Epithelial cell of prostate (primary cell): Measurements from ENCODE around the gene UBXN4.
A peak's percentile ranks its signal among the peaks of the same experiment; 100 is the strongest.
"Not testable (repeated sequence)": the region's sequence is repeated elsewhere in the genome, so short reads cannot be mapped to it uniquely, and the experiment has no call there.

ENCODE experiments used
- DNase-seq: peaks from one replicate; pipeline ENCODE4 v3.0.0-alpha.2; 2011; ENCODE audit warnings: low read depth, low spot score
- H3K27ac ChIP-seq: fragments of 450-650 bp; 2 replicates; pipeline ENCODE4 v1.5.1; 2017; ENCODE audit warnings: mild to moderate bottlenecking

UBXN4 gene, protein sequence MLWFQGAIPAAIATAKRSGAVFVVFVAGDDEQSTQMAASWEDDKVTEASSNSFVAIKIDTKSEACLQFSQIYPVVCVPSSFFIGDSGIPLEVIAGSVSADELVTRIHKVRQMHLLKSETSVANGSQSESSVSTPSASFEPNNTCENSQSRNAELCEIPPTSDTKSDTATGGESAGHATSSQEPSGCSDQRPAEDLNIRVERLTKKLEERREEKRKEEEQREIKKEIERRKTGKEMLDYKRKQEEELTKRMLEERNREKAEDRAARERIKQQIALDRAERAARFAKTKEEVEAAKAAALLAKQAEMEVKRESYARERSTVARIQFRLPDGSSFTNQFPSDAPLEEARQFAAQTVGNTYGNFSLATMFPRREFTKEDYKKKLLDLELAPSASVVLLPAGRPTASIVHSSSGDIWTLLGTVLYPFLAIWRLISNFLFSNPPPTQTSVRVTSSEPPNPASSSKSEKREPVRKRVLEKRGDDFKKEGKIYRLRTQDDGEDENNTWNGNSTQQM

DNA sequence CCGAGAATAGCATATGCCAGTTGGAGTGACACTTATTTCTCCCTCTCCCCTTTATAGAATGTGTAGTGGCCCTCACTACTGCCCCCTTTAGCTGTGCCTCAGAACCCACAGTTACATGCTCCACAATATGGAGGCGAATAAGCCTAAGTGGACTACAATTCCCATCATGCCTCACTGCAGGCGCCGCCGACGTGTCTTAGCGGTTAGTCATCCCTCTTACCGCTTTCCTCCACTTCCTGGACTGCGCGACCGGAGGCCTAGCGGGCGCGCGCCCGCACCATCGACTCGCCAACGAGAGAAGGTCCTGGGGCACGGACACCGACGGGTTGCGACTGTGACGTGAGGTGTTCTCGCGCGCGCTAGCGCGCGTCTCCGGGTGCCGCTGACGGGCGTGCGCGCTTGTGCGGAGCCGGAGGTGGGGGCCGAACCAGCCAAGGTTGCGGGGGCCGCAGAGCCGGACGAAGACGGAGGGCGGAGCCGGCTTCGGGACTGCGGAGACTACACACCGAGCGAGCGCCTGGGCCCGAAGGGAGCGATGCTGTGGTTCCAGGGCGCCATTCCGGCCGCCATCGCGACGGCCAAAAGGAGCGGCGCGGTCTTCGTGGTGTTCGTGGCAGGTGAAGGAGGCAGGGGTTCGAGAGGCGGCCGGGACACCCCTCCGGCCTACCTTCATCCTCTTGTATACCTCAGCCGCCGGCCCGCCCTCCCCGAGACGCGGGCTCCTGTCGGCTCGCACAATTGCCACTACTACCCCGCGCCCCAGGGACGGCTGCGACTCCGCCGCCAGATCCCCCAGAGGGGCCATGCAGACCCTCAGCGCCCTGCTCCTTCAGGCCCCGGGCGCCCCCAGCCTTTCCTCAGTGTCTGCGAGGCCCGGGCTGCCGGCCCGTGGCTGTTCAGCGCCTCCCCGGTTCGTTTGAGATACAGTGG lies at the start of gene UBXN4:
Gene UBXN4 (plus strand): TSS at position 461 of the 930 bp plus-strand sequence. CDS start 75 bp downstream, at position 536.
- peak within 1 kb of the TSS; percentile 93 for H3K27ac ChIP-seq
- DNase-seq, result peak; percentile 96

DNA sequence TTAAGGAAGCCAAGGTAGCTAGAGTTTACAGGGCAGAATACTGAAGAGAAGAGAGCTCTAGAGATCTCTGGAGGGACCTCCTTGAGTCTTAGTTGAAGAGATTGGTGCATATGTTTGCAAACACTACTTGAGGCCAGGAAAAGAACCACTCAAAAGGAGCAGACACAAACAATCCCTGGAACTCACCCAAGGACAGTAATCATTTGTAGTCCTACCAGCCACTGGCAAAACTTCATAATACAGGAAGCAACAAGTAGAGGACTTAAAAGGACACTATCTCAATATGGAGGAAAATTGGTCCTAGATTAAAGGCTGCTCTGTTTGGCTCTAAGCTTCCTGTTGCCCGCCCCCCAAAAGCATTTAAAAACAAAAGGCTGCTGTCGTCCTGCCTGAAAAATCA lies 46.9 kb upstream of the UBXN4 start:
- no peak overlapping the region for H3K27ac ChIP-seq
- no peak for DNase-seq

DNA sequence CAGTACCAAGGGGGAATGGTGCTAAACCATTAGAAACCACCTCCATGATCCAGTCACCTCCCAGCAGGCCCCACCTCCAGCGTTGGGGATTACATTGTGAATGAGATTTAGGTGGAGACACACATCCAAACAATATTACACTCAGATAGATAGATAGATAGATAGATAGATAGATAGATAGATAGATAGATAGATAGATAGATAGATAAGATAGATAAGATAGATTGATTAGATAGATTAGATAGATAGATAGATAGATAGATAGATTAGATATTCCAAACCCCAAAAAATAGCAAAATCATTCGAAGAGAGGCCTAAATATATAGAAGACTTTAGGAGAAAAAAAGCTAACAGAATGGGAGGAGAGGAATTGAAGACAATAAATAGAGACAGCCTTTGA lies 42.8 kb upstream of the UBXN4 start:
- no peak for DNase-seq
- H3K27ac ChIP-seq, result no peak overlapping the region

DNA sequence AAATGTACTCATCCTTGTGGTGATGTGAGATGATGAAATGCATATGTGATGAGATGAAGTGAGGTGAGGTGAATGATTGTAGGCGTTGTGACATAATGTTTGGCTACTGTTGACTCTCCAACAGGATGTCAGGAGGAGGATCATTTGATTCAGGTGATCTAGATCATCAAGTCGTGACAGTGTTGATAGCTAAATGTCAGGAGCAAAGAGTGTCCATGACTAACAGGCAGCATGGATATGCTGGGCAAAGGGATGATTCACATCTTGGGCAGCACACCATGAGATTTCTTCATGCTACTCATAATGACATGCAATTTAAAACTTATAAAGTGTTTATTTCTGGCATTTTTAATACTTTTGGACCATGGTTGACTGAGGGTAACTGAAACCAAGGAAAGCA lies 40.2 kb upstream of the UBXN4 start:
- DNase-seq, result peak; percentile 75
- H3K27ac ChIP-seq, result peak overlapping the region; percentile 40

DNA sequence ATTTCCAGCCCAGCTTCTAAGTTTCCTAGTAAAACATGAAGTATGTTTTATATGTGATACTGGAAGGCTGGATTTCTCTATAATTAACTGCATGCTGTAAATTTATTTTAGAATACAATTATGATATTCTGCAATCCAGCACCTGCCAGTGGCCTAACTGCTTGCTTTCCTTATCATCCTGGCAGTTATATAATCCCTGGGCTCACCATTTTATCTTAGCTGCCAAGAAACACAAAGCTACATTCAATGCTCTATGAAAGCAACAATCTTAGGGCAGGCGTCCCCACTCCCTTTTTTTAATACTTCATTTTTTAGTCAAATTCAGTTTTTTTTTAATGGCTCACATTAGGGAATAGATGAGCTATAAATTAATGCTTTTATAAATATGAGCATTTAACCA lies 38.4 kb upstream of the UBXN4 start:
- no peak for DNase-seq
- H3K27ac ChIP-seq, result no peak overlapping the region

DNA sequence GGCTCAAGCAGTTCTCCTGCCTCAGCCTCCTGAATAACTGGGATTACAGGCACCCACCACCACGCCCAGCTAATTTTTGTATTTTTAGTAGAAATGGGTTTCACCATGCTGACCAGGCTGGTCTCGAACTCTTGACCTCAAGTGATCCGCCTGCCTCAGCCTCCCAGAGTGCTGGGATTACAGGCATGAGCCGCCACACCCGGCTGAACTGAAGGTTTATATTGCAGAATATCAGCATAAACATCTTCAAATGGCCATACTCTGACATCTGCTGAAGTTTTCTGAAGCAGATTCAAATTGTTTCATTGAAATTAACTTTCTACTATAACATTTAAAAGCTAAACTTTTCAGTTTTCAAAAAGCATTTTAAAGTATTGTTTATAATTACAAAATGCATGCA lies 37.6 kb upstream of the UBXN4 start:
- DNase-seq, H3K27ac ChIP-seq: not testable (repeated sequence)

DNA sequence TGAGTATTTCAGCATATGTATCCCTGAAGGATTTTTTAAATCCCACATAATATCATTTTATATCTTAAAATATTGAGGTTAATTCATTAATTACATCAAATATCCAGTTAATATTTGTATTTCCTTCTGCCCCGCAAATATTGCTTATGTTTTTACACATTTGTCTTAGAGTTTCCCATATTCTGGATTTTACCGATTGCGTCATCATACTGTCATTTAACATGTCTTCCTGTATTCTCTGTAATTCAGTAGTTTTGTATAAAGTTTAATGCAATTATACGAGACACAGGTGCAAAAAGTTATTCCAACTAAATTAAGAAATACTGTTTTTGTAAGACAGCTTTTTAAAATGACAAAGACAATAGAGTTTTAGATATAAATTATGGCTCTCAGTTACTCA lies 33.5 kb upstream of the UBXN4 start:
- DNase-seq, result no peak
- H3K27ac ChIP-seq, result no peak overlapping the region

DNA sequence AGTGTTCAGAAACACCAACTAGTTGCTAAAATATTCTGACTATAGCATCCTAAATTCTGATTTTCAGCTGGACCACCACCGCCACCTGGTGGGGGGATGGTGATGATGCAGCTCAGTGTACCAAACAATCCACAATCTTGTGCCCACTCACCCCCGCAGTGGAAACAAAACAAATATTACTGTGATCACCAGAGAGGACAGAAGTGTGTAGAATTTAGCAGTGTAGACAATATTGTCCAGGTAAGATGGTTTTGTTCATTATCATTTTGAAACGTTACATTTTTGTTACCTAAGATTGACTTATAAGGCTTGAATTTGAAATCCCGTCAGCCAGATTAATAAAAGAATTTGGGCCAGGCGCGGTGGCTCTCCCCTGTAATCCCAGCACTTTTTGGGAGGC lies 31.7 kb upstream of the UBXN4 start:
- DNase-seq, result no peak
- no peak overlapping the region for H3K27ac ChIP-seq

DNA sequence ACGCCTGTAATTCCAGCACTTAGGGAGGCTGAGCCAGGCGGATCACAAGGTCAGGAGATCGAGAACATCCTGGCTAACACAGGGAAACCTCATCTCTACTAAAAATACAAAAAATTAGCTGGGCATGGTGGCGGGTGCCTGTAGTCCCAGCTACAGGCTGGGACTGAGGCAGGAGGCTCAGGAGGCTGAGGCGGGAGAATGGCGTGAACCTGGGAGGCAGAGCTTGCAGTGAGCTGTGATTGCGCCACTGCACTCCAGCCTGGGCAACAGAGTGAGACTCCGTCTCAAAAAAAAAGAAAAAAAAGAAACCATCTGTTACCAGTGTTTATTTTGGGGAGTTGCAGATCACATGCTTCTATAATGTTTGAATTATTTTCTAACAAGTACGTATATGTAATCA lies 26.6 kb upstream of the UBXN4 start:
- H3K27ac ChIP-seq, result not testable (repeated sequence)

DNA sequence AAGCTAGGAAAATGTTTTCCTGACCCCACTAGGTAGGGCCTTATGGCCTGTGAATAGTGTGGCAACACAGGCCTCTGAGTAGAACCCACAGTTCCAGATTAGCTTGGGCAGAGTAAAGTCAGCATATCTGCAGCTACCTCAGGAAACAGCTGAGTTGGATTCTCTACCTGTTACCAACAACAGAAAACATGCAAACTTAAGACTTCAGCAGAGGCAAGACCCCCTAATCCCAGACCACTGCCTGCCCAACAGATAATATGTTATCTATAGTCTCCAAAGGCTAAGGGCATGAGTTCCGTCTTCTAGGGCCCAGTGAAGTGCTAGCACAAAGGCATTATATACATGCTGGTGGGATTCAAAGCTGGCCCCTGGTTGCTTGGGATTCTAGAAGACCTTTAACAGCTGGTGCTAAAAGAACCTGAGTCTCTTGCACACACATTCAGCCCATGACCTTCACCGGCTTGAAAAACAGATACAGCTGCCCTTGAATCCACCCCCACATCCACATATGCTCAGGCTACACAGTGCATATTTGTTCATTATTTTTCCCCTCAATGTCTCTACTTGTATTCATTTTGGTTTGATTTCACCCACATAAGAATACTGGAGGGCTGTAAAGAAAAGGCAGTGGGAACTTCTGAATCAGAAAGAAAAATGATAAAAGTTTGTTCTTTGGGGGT lies 13.5 kb upstream of the UBXN4 start:
- no peak for DNase-seq
- no peak overlapping the region for H3K27ac ChIP-seq

More for the DNA sequence above, 26.6 kb upstream of the UBXN4 start:
- DNase-seq, result not testable (repeated sequence)

DNA sequence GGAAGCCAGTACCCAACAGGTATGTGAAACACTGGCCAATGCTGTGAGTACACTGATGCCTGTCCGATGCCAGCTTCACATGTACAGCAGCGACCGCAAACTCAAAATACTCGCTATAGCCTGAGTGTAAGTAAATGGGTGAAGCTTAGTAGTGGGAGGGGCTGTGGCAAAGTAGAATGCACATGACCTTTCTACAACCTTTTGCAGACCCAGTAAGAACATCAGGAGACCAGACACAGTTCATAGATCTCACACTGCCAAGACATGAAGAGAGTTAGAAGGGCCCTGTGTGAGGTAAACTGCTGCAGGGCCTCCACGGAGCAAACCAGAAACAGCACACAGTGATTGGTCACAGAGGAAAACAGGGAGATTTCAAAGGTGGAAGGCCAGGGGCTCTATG lies 9.1 kb upstream of the UBXN4 start:
- no peak overlapping the region for H3K27ac ChIP-seq
- DNase-seq, result no peak

DNA sequence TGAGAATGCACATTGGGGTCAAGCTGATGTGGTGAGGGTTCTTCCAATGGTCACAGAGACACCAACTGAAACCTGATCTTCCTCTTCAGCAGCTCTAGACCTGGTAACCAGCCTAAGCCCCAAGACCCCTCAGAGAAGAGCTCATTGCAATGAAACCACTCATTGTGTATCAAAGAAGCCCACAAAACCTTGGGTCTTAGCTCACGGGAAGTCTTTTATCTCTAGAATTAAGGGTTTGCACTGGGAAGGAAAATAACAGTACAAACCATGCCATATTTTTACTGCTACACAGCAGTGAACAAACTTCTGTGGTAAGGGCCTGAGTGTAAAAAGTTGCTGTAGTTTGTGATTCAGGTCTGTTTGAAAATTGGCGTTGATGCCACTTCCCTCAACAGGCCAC lies 8.6 kb upstream of the UBXN4 start:
- DNase-seq, result no peak
- no peak overlapping the region for H3K27ac ChIP-seq

DNA sequence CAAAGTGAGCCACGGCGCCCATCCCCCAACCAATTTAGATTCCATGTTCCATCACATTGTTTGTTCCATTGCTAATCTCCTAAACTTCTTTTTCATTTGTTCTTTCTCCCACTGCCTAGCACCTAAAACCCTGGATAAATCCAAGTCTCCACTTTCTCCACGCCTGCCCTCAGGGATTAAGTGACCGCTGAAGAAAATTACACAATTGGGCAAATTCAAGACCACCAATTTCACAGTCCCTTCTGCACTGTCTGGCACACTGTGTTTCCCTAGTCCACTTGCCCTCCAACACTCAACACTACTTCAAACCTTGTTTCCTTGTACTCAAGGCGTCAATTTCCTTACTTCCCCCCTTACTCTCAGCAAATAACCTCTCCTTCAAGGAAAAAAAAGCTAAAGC lies 5.1 kb upstream of the UBXN4 start:
- DNase-seq, result no peak

DNA sequence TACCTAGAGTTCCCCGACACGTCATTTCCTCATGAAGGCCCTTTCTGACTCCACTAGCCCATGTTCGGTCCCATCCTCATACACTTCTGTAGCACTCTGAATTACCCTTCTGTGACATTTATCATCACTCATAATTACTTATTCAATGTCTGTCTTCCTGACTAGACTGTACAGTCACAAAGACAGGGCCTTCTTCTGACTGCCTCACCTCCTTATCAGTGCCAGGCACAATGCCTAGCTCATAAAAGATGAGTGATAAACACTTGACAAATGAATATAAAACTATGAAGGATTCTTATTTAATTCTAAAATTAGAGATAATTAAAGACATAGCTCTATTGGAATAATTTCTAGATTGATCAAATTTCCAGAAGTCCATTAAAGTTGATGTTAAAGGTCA lies 1.4 kb upstream of the UBXN4 start:
- no peak overlapping the region for H3K27ac ChIP-seq
- DNase-seq, result no peak

More for the DNA sequence above, 5.1 kb upstream of the UBXN4 start:
- H3K27ac ChIP-seq, result no peak overlapping the region

DNA sequence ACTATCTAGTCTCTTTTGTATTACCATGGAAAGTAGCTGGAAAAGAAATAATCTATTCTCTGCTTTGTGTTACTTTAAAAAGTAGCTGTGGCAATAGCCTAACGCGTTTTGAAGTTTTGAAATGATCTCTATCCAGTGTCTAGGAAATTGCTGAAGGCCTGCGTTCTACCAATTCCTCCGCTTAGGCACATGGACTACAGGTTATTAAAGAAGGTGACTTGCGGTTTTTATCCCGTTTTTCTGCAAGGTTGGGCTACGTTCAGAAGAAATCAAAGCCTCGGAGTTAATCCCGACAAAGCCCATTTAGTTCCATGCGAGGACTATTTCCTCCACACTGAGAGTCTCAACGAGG lies 636 bp upstream of the UBXN4 start:
- no peak overlapping the region for H3K27ac ChIP-seq
- no peak for DNase-seq

DNA sequence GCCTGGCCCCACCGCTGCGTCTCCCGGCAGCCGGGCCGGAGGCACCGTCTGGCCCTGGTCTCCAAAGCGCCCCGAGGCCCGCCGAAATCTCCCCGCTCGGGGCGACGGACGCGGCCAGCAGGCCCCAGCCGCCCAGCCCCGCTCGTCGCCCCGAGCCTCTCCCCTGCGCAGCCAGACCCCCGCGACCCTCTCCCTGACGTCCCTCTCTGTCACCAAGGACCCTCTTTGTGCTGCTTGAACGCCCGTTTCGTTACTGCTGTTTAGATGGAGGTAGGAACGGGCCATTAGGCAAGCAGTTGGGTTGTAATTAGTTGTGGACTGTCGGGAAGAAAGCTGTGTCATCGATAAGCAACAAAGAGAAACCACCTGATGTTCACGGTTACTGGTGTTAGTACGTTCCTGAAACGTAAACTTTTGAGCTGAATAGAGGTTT lies 686 bp downstream of the UBXN4 start:
- DNase-seq, result peak; percentile 27

DNA sequence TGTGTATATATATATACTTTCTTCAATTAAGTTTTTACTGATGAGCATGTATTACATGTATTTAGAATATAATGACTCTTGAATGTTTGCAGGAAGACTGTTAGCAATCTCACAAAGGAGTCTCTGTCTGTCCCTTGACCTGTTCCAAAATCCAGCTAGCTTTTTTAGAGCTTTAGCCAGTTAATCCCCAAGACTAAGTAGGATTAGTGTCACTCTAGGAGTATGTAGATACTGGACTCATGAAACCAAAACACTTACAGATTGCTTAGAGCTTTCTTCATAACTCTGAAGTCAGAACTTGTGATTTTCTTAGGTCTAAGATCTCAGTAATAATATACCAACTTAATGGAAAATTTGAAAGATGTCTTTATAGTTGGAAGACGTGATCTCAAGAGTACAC lies 2.2 kb downstream of the UBXN4 start:
- no peak for DNase-seq

More for the DNA sequence above, 686 bp downstream of the UBXN4 start:
- H3K27ac ChIP-seq, result peak overlapping the region; percentile 93

DNA sequence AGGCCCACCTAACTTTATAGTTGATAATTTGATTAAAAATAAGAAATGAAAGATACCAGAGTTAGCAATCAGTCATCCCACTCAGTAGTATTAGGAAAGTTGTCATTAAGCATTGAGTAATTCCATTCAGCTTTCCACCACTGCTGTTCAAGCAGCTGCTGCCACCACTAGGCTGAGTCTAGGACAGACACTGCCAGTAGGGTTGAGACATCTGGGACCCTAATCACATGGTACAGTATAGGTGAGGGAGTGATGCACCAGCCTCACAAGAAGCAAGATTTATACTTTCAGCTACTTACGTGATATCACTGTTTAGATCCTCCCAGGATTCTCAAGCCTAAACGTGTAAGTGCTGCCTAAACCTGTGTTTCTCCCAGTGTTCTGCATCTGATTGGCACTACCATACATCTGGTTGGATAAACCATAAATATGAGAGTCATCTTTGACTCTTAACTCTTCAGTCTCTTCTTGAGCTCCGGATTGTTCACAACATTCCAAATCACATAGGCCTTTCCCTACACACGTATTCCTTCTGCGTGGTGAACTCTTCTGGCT lies 3.2 kb downstream of the UBXN4 start:
- H3K27ac ChIP-seq, result peak overlapping the region; percentile 23
- peak; percentile 49 for DNase-seq

More for the DNA sequence above, 2.2 kb downstream of the UBXN4 start:
- H3K27ac ChIP-seq, result peak overlapping the region; percentile 23

DNA sequence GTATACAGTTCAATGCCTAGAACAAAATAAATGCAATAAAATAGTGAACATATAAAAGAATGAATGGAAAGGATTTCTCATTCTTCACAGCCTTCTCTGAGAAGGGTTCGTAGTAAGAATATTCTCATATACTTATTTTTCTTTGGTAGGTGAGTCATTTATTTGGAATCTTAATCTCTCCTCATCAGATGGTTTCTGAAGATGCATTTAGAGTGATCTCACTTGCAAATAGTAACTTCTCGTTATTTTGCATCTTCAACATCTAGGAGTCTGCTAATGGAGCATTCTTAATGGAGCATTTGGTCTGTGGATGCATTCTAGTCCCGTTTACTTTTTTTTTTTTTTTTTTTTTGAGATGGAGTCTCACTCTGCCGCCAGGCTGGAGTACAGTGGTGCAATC lies 3.9 kb downstream of the UBXN4 start:
- H3K27ac ChIP-seq, result peak overlapping the region; percentile 23
- no peak for DNase-seq

DNA sequence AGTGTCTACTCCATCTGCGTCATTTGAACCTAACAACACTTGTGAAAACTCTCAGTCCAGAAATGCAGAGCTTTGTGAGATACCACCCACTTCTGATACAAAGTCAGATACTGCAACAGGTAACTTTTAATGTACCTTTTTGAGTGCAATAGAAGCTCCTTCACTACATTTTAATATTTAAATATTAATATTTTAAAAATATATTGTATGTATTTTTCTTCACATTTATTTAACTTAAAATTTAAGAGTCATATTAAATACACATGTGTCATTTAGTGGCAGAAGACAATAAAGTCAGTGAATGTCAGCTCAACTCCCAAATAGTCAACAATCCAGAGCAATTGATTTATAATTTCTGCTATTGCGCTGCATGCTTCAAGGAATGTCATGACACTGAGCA lies 13.9 kb downstream of the UBXN4 start:
- no peak for DNase-seq
- no peak overlapping the region for H3K27ac ChIP-seq
